ENCODE results near the gene SLC51A.
"Not testable (repeated sequence)": the region's sequence is repeated elsewhere in the genome, so short reads cannot be mapped to it uniquely, and the experiment has no call there.

The SLC51A gene

DNA sequence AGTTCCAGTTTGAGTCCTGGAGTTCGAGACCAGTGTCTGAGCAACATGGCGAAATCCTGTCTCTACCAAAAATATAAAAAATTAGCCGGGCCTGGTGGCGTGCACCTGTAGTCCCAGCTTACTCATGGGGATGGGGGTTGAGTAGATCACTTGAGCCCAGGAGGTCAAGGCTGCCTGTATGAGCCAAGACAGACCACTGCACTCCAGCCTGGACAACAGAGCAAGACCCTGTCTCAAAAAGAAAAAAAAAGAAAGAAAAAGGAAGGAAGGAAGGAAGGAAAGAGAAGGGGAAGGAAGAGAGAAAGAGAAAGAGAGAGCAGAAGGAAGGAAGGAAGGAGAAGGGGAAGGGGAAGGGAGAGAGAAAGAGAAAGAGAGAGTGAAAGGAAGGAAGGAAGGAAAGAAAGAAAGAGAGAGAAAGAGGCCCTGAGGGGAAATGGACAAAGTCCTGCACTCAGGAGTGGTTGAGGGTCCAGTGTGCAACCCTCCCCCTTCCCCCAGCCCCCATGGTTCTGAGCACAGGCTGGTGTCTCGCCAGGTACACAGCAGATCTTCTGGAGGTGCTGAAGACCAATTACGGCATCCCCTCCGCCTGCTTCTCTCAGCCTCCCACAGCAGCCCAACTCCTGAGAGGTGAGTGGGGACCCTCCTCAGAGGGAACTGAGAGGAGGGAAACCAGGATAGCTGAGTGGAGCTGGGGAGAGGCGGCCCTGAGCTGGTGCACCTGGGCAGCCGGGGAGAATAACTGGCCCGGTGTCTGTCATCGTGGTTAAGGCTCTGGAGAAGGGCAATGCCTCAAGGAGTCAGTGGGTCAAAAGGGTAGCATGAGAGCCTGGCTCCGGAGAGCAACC is 1.2 kb downstream of the SLC51A start:
- no peak for DNase-seq

DNA sequence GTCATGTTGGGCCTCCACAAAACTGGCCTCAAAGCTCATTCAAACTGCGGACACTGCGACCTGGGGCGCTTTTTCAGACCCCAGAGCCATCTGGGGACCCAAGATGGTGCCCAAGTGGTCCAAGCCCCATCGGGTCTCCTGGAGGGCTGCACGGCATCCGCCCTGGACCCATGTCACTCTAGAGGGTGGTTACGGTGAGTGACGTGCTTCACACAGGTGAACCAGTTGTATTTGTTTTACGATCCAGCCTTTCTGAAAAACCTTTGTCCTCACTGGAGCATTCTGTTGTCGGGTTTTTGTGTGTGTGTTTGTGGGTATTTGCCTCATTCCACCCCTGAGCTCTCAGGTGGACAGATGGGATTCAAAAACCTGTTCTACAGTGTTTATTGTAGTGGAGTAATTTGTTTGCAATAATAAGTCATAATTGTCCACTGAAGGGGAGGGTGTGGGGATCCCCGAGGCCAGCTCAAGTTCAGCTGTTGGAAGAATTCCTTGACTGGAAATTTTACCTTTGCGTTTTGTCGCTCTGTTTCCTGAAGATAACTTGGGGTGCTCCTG is 1.9 kb downstream of the SLC51A start:
- no peak for DNase-seq

DNA sequence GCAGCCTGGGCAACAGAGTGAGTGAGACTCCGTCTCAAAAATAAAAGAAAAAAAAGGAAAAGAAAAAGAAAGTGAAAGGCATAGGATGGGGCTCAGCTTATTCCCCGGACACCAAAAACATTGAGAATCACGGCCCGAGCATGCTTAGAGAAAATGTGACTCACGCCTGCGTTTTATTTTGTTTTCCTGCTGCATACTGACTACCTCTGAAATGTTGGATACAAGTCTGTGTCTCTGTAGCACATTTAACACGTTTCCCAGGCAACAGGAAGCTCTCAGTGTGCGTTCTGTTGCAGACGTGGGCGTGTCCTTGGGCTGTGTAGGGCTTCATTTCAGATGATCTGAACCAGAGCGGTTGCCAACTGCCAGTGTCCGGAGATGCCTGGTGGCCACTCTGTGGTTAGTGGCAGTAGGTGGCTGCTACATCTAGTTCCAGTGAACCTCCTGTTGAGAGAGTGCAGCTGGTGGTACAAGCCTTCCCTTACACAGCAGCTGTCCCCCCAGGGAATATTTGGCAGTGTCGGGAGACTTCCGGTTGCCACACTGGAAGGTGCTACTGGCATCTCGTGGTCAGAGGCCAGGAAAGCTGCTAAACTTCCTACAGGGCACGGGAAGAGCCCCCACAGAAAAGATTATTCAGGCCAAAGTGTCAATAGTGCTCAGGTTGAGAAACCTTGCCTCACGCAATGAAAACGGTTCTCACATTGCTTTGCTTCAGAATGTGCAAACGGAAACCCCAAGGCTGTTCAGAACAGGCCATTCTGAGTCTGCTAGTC is 3.0 kb downstream of the SLC51A start:
- DNase-seq: peak; percentile 16

DNA sequence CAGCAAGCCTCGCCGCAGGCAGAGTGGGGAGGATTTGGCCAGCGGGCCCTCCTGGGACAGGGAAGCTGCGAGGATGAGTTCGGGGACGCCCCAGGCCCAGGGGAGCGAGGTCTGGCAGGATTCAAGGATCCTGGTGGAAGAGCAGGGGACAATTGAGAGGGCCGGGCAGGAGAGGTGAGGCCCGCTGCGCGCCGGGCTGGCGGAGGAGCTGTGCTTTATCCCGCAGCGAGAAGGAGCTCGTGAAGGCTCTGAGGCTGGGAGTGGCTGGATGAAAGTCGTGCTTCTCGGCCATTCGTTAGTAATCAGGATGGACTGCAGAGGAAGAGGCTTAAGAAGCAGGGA is 3.6 kb downstream of the SLC51A start:
- DNase-seq: no peak

DNA sequence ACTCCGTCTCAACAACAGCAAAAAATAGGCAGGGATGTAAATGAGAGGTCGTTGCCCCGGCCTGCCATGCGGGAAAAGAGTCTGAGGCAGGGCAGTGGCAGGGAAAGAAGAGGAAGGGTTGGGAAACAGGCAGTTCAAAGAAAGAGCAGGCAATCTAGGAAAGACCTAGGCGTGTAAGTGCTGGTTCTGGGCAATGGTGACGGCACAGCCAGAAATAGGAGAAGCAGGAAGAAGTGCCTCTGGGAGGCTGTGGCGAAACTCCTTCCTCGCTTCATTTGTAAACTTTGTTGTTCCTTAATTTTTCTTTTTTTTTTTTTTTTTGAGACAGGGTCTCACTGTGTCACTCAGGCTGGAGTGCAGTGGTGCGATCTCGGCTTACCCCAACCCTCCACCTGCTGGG is 4.3 kb downstream of the SLC51A start:
- no peak for DNase-seq

DNA sequence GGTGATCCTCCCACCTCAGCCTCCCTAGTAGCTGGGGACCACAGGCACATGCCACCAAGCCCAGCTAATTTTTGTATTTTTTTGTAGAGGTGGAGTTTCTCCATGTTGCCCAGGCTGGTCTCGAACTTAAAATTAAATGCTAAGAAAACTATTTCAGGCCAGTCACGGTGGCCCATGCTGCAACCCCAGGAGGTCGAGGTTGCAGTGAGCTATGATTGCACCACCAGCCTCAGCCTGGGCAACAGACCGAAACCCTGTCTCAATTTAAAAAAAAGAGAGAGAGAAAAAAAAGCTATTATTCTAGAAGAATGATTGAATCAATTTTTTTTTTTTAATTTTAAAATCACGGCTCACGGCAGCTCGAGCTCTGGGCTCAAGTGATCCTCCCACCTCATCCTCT is 4.7 kb downstream of the SLC51A start:
- DNase-seq: no peak

DNA sequence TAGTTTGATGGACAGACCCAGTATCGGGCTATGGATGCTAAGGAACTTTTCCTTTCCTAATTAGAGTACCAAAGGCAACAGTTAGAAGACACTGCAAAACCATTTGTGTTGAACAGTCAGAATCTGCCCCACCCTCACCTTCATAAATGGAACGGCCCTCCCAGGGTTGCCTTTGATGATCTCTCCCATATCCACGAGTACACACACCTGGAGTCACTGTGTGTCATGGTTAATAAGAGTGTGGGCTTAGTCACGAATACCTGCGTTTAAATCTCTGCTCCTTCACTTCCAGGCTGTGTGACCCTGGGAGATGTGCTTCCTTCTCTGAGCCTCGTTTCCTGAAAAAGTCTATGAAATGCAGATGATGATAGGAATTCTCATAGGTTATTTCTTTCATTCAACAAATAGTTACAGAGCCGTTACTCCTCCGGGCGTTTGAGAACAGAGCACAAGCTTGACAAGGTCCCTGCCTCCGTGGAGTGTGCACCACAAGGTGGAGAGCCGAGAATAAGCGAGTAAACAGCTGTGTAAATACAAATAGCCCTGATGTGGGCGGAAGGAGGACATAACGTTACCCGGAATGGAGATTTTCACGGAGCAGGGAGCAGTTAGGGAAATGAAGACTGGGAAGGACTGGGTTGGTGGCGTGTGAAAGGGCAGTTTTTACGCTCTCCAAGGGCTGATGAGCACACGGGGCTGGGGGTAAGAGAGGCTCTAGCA is 6.7 kb downstream of the SLC51A start:
- peak; percentile 29 for DNase-seq

DNA sequence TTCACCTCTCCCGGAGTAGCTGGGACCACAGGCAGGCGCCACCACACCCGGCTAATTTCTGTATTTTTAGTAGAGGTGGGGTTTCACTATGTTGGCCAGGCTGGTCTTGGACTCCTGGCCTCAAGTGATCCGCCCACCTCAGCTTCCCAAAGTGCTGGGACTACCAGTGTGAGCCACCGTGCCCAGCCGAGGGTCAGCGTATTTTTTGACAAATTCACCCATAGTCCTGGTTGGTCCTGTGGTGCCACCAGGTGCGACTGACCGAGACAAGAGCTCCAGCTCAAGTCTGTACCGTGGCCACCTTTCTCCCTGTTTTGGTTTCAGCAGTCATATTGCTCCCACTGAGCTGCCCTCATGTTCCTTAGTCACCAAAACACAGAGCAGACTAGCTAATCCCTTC is 8.8 kb downstream of the SLC51A start:
- DNase-seq: no peak

DNA sequence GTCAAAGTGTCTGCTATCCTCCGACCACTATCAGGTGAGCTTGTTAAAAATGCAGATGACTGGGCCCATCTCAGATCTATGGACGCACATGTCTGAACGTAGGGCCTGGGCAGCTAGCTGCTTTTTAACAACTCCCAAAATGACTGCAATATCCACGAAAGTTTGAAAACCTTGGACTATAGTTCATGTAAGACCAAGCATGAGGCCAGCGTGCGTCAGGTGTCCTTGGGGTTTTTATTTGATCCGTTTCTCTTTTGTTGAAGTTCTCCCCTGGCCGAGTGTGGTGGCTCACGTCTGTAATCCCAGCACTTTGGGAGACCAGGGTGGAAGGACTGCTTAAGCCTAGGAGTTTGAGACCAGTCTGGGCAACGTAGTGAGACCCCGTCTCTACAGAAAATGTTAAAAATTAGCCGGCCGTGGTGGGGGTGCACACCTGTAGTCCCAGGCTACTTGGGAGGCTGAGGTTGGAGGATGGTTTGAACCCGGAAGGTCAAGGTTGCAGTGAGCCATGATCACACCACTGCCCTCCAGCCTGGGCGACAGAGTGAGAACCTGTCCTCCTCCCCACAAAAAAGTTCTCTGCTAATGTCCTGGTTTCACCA is 9.5 kb downstream of the SLC51A start:
- no peak for DNase-seq

DNA sequence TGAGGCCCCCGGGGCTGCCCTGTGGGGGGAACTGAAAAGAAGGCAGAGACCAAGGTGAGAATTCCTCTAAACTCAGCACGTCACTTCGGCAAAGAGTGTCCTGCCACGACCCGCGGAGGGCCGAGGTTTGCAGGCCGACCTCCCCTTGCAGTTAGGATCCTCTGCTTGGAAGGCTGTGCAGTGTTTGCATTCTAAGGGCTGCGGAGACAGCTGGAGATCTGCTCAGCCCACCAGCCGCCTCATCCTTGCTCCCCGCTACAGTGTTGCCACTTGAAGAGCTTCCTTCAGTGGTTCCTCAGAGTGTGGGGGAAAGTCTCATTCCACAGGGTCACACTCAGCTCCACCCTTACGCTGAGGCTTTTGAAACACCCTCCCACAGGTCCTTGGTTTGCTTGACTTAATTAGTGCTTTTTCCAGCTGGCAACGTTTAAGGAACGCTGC is 10.8 kb downstream of the SLC51A start:
- no peak for DNase-seq

DNA sequence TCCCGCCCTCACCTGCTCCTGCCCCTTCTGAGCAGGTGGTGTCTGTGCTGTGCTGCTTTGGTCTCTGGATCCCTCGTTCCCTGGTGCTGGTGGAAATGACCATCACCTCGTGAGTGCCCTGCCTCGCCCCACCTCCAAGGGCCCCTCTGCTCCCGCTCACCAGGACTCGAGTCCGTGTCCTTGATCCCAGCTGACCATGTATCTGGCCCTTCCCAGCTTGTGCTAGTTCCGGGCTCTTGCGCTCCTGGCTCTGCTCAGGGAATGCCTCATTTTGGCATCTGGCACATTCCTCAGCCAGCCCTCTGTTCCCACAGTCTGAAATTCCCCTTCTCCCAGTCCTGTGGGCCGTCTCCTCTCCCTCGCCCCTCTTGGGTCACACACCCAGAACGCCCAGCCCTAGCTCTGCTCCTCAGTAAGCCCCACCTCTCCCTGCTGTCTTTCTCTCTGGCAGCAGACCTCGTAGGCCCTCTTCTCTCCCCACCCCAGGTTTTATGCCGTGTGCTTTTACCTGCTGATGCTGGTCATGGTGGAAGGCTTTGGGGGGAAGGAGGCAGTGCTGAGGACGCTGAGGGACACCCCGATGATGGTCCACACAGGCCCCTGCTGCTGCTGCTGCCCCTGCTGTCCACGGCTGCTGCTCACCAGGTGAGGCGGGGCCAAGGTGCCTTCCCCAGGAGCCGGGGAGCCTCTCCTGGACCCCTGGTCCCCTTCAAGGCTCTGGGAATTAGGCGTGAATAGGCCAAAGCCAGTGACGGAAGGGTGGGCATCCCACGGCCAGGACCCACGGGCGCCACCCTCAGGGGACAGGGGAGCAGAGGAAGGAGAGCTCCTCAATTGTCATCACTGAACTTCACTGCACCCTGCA is 11.5 kb downstream of the SLC51A start:
- no peak for DNase-seq

DNA sequence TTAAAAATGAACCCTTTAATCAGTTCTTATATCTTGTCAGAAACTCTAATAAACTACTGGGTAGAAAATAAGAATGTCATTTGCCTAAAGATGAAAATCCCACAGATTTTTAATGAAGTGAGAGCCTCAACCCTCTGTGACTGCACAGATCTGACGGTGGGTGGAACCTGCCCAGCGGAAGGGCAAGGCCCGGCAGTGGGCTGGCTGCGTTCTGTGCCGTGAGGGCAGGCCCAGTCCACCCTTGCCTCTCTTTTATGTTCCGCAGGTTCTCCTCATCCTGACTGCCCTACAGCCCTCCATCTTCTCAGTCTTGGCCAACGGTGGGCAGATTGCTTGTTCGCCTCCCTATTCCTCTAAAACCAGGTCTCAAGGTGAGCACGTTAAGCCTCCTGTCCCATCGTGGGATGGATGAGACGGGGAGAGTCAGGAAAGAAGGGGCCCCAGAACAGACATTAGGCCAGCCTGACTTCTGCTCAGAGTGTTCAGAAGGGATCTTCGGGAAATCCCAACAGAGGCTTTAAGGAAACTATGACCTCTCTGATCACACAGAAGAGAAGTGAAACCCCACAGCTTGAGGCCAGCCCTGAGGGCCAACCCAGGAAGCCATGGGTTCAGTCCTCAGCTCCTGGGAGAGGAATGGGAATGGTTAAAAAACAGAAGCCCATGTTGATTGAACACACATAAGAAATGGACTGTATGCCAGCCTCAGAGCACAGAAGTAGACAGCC is 16.0 kb downstream of the SLC51A start:
- no peak for DNase-seq

DNA sequence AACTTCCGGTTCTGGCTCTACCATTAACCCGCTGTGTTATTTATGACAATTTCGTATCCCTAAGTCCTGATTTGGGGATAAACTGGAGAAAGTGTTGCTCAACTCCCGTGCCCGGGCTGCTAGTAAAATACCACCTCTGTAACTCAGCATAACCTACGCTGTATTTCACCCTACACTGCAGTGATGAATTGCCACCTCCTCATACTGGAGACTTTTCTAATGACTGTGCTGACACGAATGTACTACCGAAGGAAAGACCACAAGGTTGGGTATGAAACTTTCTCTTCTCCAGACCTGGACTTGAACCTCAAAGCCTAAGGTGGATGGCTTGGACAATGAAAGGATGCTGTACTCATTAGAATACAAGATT is 16.5 kb downstream of the SLC51A start:
- DNase-seq: no peak

DNA sequence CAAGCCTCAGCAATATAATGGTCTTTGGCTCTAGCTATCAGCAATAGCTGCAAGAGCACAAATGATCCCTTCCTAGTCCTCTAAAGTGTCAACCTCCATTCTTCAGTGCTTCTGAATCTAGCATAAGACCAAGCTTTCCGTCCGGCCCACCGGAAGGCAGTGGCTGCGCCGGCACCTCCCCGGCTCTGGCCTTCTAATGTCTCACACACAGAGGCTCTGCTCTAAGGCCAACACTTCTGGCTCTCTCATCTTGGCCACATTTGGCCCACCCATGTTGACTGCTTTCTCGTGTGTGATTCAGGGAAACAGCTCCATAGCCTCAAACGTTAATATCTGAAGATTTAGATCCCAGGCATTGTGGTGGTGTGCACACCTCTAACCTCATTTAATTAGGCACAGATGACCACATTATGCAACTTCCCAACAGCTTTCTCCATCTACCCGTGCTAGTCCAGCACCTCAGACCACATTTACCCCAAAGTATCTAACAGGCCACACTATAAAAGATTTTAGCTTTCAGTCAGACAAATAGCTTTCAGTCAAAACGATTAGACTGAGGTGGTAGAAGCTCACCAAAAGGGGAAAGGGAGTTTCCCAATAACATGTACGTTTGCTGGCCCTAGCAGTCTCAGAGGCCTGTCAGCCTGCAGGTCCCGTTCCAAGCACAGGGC is 19.3 kb downstream of the SLC51A start:
- no peak for DNase-seq

DNA sequence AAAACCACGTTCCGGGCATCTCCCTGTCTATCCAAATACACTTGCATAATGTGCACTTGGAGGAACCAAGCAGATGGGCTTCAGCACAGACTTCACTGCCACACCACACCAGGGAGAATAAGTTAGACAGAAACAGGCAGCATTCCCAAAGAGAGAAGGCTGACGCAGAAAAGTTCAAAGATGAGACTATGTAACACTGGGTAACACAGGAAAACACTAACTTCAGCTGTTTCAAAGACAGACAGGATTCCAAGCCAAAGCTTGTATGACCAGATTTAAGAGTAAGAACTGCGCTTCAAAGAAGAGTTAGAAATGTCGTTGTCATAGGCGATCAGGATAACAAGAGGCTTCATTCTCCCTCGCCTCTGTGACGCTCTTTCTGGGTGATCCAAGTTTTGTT is 19.9 kb downstream of the SLC51A start:
- no peak for DNase-seq

DNA sequence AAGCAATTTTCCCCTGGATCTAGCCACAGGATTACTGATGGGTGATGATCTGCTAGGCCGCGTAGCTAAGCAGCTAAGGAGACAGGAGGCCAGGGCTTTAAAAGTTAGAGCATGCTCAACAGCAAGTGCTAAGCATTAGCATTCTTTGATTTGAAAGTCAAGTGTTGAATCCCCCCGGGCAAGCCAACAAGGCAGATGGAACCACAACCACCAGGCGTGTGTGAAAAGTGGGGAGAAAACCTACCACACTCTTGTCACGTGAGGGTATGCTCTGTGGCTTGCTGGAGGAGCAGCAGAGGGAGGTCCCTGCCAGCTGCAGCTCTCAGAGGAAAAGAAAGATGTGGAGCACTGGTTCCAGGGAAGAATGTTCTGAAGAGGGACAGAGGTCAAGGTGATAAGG is 20.9 kb downstream of the SLC51A start:
- DNase-seq: no peak

DNA sequence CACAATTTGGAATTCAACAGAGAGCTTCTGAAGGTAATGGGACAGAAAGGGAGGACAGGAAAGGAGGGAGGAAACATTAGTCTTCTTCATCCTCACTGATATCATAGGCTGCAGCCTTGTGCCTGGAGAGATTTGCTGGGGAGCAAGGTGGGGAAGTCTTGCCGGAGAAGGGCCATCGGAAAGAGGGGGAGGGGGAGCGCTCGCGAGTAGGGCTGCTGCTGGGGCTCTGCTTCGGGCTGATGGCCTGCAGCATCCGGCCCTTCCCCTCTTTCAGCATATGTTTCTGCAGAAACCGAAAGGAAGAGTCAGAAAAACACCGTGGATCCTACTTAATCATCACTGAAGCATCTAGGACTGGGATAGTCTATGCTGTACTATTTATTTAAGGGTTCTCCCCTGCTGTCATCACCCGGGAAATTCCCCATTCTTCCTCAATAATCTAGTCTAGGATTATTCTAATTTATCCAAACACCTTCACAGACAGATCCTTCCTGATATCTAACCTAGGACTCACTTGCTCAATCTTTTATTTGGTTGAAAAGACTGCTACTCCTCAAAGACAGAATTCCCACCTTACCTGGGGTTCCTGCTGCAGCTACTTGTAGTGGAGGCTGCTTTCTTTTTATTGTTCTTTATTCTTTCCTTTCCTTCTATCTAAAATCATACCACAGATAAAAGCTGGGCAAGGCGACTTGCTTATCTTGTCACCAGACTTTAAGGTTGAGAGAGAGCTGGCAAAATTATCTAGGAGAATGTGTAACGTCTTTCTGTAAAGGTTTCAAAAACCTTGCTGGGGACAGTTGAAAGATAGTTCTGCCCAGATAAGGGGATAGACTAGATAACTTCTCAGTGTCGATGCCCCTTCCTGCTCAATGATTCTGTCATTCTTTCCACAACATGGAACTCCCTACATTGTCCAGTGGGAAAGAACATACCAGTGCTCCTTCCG is 22.6 kb downstream of the SLC51A start:
- DNase-seq: no peak

DNA sequence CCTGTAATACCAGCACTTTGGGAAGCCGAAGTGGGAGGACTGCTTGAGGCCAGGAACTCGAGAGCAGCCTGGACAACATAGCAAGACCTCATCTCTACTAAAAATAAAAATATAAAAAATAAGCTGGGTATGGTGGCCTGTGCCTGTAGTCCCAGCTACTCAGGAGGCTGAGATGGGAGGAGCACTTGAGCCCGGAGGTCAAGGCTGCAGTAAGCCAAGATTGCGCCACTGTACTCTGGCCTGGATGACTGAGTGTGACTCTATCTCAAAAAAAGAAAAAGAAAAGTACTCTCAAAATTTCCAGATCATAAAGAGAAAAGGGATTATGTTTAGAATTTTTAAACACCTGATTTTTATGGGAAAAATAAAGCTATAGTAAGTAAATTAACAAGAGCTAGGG is 24.1 kb downstream of the SLC51A start:
- no peak for DNase-seq

DNA sequence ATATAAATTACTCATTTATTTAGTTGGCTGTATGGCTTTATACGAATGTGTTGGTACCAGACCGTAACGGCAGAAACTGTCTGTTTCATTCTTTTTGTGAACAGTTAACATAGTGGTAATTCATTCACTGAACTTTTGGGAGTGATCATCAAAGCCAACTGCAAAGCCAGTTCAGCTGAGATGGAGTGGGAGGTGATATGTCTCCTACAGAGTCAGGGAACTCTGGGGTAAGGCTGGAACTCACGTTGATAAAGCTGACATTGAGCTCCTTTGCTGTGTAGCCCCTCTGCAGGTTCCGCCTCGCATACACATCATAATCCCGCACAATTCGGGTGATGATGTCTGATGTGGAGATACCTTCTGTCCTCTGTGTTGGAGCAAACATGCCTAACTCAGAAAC is 25.4 kb downstream of the SLC51A start:
- no peak for DNase-seq

DNA sequence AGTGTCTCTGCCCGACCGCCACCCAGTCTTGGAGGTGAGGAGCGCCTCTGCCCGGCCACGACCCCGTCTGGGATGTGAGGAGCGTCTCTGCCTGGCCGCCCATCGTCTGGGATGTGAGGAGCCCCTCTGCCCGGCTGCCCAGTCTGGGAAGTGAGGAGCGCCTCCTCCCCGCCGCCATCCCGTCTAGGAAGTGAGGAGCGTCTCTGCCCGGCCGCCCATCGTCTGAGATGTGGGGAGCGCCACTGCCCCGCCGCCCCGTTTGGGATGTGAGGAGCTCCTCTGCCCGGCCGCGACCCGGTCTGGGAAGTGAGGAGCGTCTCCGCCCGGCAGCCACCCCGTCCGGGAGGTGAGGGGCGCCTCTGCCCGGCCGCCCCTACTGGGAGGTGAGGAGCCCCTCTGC is 27.8 kb downstream of the SLC51A start:
- not testable (repeated sequence) for DNase-seq

Measured in NCI-H510A treated with DMSO at 0.1 percent for 48 hours (cell line).